Left colon (tissue), 2 donors: ENCODE measurements around the gene TBL1XR1. TPM values are rescaled to one million over a fixed set of nuclear protein-coding genes. Genes with fewer than 3 reads are reported as not detected.

Experiments used
- ATAC-seq: fragments of 200-7000 bp; cut with Tn5 transposase; one replicate; pipeline ENCODE4 v1.9.1; 2020; ENCODE audit warnings: mild to moderate bottlenecking, moderate library complexity
- DNase-seq, 2 donors: peaks; one replicate each; pipeline ENCODE4 v3.0.0-alpha.2; 2020
- intact Hi-C, 2 donors: fragments of 100-400 bp; cut with DNase I in 1 of 2; cut with micrococcal nuclease in 1 of 2; formaldehyde crosslinking; loops; one replicate each; pipeline versions ENCODE4 v1.11.2 to v1.14.0; 2022; cut with DNase I, micrococcal nuclease
- long read RNA-seq: library from polyadenylated mRNA; unstranded; transcript quantifications from one replicate; pipeline ENCODE4 v2.0.0, GENCODE V29; 2021
- total RNA-seq, 2 donors: library from RNA; stranded (reverse); fragmentation: NEBNext Ultra II Directional; extraction: Animal tissue kit (Norgen Biotek cat#: 25700); gene quantifications; one replicate each; pipeline ENCODE4 v1.2.1, GENCODE V29; 2021
- donor health status: DM: no; HTN: no; CAD: no.
- donor health status: DM: yes; HTN: yes; CAD: no.

Gene TBL1XR1
- total RNA-seq, result 100 to 1,000 TPM; 165 to 186 TPM
- long read RNA-seq, full-length matches to known transcripts, result 6 of 18 reads
- long read RNA-seq, partial matches to known transcripts, result 2 of 18 reads
- long read RNA-seq, other reads (novel, unspliced or antisense), result 10 of 18 reads

- DNase-seq (peak; percentile 91 to 95), ATAC-seq (peak; percentile 76)
- intact Hi-C loops, result loop anchor here (5.0 to 10.0 kb wide), 2 partner anchors 142 to 160 kb away; no protein-coding TSS in a partner anchor
Observed at GRCh38 chr3:177197041-177197726, at the start of gene TBL1XR1. TSS of gene TBL1XR1 (minus strand) at chr3:177197482. CDS start at chr3:177064977, 132,505 bp downstream.

GRCh38 chr3:177245250-177245649, 48.0 kb upstream of the TBL1XR1 start:
- intact Hi-C loops, result no loop called here
- DNase-seq, result no peak

GRCh38 chr3:177244606-177245005, 47.3 kb upstream of the TBL1XR1 start:
- ATAC-seq (no peak), DNase-seq (no peak)
- intact Hi-C loops, result no loop called here

More at GRCh38 chr3:177245250-177245649, 48.0 kb upstream of the TBL1XR1 start:
- peak; percentile 72 for ATAC-seq

- DNase-seq, result no peak
- peak; percentile 78 for ATAC-seq
- intact Hi-C loops, result no loop called here
Observed at GRCh38 chr3:177238686-177239216, 41.5 kb upstream of the TBL1XR1 start.

GRCh38 chr3:177237206-177237605, 39.9 kb upstream of the TBL1XR1 start:
- intact Hi-C loops, result no loop called here
- ATAC-seq (peak; percentile 85), DNase-seq (peak in 1 of 2 donors; percentile 43)

GRCh38 chr3:177236704-177237103, 39.4 kb upstream of the TBL1XR1 start:
- intact Hi-C loops, result no loop called here
- ATAC-seq, result peak; percentile 10
- DNase-seq, result no peak

GRCh38 chr3:177234121-177234520, 36.8 kb upstream of the TBL1XR1 start:
- no peak for DNase-seq
- intact Hi-C loops, result no loop called here
- ATAC-seq, result peak; percentile 34

GRCh38 chr3:177231242-177231641, 34.0 kb upstream of the TBL1XR1 start:
- no peak for ATAC-seq
- intact Hi-C loops, result no loop called here
- no peak for DNase-seq

- no peak for ATAC-seq
- no peak for DNase-seq
- intact Hi-C loops, result no loop called here
Observed at GRCh38 chr3:177230641-177231040, 33.4 kb upstream of the TBL1XR1 start.

- DNase-seq (no peak), ATAC-seq (no peak)
- intact Hi-C loops, result no loop called here
Observed at GRCh38 chr3:177229791-177230190, 32.5 kb upstream of the TBL1XR1 start.

- intact Hi-C loops, result no loop called here
- ATAC-seq, result no peak
- peak in 1 of 2 donors; percentile 21 for DNase-seq
Observed at GRCh38 chr3:177228601-177229190, 31.4 kb upstream of the TBL1XR1 start.

- no peak for DNase-seq
- intact Hi-C loops, result no loop called here
- peak; percentile 90 for ATAC-seq
Observed at GRCh38 chr3:177224414-177224813, 27.1 kb upstream of the TBL1XR1 start.

GRCh38 chr3:177221744-177222143, 24.5 kb upstream of the TBL1XR1 start:
- ATAC-seq (no peak), DNase-seq (no peak)
- intact Hi-C loops, result no loop called here

GRCh38 chr3:177220136-177220974, 23.1 kb upstream of the TBL1XR1 start:
- no peak for ATAC-seq
- intact Hi-C loops, result no loop called here
- DNase-seq, result no peak

GRCh38 chr3:177213801-177214535, 16.7 kb upstream of the TBL1XR1 start:
- ATAC-seq, result peak; percentile 39
- intact Hi-C loops, result no loop called here
- DNase-seq, result peak; percentile 53 to 67

GRCh38 chr3:177212756-177213155, 15.5 kb upstream of the TBL1XR1 start:
- no peak for DNase-seq
- intact Hi-C loops, result no loop called here
- ATAC-seq, result peak; percentile 46

- DNase-seq (no peak), ATAC-seq (no peak)
- intact Hi-C loops, result no loop called here
Observed at GRCh38 chr3:177212278-177212610, 15.0 kb upstream of the TBL1XR1 start.

- intact Hi-C loops, result no loop called here
- peak; percentile 91 for ATAC-seq
- peak; percentile 81 to 93 for DNase-seq
Observed at GRCh38 chr3:177211503-177212277, 14.4 kb upstream of the TBL1XR1 start.
